GM13976 (cell line): ENCODE data around the gene MROH8.
"Not testable (repeated sequence)": the region's sequence is repeated elsewhere in the genome, so short reads cannot be mapped to it uniquely, and the experiment has no call there.

Experiments
- DNase-seq: peaks from one replicate; pipeline ENCODE4 v3.0.0; 2012; ENCODE audit warnings: low spot score
- in situ Hi-C: fragments of 300-500 bp; cut with MboI; formaldehyde crosslinking; loops from one replicate; pipeline ENCODE4 v1.12.0; 2022; ENCODE audit warnings: low sequenced_read_pairs, mixed read lengths, inconsistent platforms; ENCODE audit not compliant: unreplicated experiment
- TF ChIP-seq, protein P1 (sequence below): IDR thresholded peaks from 2 replicates; pipeline ENCODE4 v1.5.1; 2012; ENCODE audit warnings: borderline replicate concordance, mild to moderate bottlenecking; ENCODE audit not compliant: insufficient read depth; ENCODE audit errors: extremely low read depth, missing control alignments, control extremely low read depth

MROH8 gene

DNA sequence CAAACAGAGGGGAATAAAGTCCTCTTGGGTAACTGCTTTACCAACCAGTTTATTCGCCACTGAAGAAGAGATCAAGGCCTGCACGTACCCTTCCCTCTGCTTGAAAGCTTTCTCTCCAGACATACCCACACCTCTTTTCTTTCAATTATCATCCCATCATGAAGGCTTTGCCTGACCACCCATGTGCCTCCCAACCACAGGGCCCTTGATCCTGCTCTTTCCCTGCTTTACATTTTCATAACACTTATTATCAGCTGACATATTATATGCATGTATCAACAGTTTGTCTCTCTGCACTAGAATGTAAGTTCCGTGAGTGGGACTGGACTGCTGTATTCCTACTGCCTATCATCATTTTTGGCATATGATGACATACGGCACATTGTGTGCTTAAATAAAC, 21.1 kb downstream of the MROH8 start:
- no peak for DNase-seq
- in situ Hi-C loops = no loop called here
- TF ChIP-seq, protein P1, sequence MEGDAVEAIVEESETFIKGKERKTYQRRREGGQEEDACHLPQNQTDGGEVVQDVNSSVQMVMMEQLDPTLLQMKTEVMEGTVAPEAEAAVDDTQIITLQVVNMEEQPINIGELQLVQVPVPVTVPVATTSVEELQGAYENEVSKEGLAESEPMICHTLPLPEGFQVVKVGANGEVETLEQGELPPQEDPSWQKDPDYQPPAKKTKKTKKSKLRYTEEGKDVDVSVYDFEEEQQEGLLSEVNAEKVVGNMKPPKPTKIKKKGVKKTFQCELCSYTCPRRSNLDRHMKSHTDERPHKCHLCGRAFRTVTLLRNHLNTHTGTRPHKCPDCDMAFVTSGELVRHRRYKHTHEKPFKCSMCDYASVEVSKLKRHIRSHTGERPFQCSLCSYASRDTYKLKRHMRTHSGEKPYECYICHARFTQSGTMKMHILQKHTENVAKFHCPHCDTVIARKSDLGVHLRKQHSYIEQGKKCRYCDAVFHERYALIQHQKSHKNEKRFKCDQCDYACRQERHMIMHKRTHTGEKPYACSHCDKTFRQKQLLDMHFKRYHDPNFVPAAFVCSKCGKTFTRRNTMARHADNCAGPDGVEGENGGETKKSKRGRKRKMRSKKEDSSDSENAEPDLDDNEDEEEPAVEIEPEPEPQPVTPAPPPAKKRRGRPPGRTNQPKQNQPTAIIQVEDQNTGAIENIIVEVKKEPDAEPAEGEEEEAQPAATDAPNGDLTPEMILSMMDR = no peak

DNA sequence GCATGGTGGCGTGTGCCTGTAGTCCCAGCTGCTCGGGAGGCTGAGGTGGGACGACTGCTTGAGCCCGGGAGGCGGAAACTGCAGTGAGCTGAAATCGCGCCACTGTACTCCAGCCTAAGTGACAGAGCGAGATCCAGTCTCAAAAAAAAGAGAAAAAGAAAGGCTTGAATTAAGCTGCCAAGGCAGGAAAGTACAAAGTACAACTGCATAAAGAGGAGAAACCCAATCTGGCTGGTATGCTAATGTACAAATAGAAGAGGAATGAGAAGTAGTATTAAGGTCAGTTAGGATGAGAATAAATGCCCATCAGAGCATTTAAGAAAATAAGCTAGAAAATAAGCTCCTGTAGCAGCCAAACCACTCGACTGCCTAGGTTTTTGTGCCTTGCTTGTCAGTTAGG, 23.4 kb downstream of the MROH8 start:
- no peak for DNase-seq
- in situ Hi-C loops = no loop called here
- TF ChIP-seq, protein P1 = no peak

DNA sequence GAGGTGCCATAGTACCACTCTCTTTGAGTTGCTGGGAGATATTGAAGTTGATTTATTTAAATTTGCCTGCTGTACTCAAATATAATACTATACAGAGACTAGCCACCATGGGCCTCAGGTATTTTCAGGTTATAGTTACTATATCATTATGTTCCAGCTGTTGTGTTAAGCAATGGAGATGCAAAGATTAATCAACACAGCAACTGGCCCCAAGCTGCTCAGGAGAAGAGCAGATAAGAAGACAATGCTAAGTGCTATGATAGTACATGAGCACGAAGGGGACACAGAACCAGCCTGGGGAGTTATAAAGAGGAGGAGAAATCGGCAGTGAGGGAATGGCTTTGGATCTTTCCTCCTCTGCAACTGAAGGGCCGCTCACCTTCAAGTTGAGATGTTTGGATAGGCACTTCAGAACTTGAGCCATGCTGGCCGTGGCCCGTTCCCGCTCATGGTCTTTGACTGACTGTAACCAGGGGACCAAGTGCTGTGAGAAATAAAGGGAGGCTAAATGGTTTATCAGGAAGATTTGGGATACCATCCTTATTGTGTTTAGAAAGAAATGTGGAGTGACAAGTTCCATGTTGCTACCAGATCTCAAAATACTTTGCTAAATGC, 24.6 kb downstream of the MROH8 start:
- in situ Hi-C loops = no loop called here
- TF ChIP-seq, protein P1 = no peak
- DNase-seq = no peak

GRCh38 chr20:37152284-37152683, 27.1 kb downstream of the MROH8 start:
- DNase-seq = no peak
- TF ChIP-seq, protein P1 = no peak
- in situ Hi-C loops = no loop called here

DNA sequence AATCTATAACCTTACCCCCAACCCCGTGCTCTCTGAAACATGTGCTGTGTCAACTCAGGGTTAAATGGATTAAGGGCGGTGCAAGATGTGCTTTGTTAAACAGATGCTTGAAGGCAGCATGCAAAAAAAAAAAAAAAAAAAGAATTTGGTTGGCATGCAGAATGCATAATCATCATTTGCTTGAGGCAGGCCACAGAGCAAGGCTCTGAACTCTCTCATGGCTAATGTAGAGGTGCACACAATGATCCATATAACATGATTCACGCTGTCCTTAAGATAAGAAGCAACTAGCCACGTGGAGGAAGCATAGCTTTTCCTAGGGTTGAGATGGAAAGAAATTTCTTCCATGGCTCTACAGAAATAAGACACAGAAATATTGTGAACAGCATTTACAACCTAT, 27.8 kb downstream of the MROH8 start:
- no peak for DNase-seq
- in situ Hi-C loops = no loop called here
- TF ChIP-seq, protein P1 = no peak

DNA sequence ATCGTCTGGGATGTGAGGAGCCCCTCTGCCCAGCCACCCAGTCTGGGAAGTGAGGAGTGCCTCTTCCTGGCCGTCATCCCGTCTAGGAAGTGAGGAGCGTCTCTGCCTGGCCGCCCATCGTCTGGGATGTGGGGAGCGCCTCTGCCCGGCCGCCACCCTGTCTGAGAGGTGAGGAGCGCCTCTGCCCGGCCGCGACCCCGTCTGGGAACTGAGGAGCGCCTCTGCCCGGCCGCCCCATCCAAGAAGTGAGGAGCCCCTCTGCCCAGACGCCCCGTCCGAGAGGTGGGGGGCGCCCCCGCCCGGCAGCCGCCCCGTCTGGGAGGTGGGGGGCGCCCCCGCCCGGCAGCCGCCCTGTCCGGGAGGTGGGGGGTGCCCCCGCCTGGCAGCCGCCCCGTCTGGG, 28.5 kb downstream of the MROH8 start:
- in situ Hi-C loops, DNase-seq: not testable (repeated sequence)

GRCh38 chr20:37147250-37147649, 32.1 kb downstream of the MROH8 start:
- DNase-seq = no peak
- TF ChIP-seq, protein P1 = no peak
- in situ Hi-C loops = no loop called here
